HFF-Myc (cell line): ENCODE data around the gene OR1K1.
"Not testable (repeated sequence)": the region's sequence is repeated elsewhere in the genome, so short reads cannot be mapped to it uniquely, and the experiment has no call there.

Experiments
- DNase-seq: peaks from one replicate; pipeline ENCODE4 v3.0.0-alpha.2; 2011; ENCODE audit warnings: low read depth; ENCODE audit errors: extremely low read depth
- H3K4me3 ChIP-seq: replicated peaks from 2 replicates; pipeline ENCODE4 v1.5.1; 2011; ENCODE audit warnings: low read depth, mild to moderate bottlenecking, control low read depth, low read length
- CTCF ChIP-seq: IDR thresholded peaks from 2 replicates; pipeline ENCODE4 v1.5.1; 2012; ENCODE audit warnings: mild to moderate bottlenecking, low read depth, low read length, control low read depth; ENCODE audit errors: missing control alignments

OR1K1 gene

GRCh38 chr9:122819791-122820489 is 20.0 kb downstream of the OR1K1 start:
- TF ChIP-seq CTCF: no peak
- no peak for DNase-seq
- no peak overlapping the region for H3K4me3 ChIP-seq

GRCh38 chr9:122820490-122820845 is 20.5 kb downstream of the OR1K1 start:
- no peak for TF ChIP-seq CTCF
- H3K4me3 ChIP-seq: no peak overlapping the region
- no peak for DNase-seq

GRCh38 chr9:122821278-122821943 is 21.5 kb downstream of the OR1K1 start:
- no peak overlapping the region for H3K4me3 ChIP-seq
- no peak for TF ChIP-seq CTCF
- no peak for DNase-seq

GRCh38 chr9:122822056-122822455 is 22.1 kb downstream of the OR1K1 start:
- DNase-seq: no peak
- H3K4me3 ChIP-seq: no peak overlapping the region
- no peak for TF ChIP-seq CTCF

GRCh38 chr9:122822938-122823337 is 23.0 kb downstream of the OR1K1 start:
- TF ChIP-seq CTCF: no peak
- H3K4me3 ChIP-seq: no peak overlapping the region
- DNase-seq: no peak

DNA sequence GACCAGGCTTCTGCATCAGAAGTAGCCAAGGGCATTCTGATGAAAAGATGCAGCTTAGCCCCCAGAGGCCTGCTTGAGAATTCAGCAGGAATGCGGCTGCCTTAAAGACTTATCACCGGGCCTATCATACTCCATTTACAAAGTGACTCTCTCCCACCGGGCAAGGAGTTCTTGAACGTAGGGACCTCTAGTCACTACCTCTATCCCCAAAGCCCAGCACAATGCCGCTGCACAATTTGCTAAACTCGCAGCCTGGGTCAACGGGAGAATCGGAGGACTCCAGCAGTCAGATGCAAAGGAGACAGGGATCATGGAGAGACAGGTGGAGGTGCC is 27.8 kb downstream of the OR1K1 start:
- peak overlapping the region; percentile 93 for H3K4me3 ChIP-seq
- TF ChIP-seq CTCF: no peak
- DNase-seq: no peak

DNA sequence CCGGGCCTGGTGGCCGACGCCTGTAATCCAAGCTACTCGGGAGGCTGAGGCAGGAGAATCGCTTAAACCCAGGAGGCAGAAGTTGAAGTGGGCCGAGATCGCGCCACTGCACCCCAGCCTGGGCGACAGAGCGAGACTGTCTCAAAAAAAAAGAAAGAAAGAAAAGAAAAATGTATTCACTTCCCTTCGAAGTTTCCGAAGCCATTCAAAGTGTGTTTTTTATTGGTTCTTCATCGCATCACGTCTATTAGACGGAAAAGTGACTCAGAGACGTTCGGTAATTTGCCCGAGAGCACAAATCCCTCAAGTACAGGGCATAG is 29.0 kb downstream of the OR1K1 start:
- DNase-seq: not testable (repeated sequence)
- H3K4me3 ChIP-seq: peak overlapping the region; percentile 93
